Transverse colon (tissue), 4 donors: ENCODE results near the gene LST1. TPM values are rescaled to one million over a fixed set of nuclear protein-coding genes. Genes with fewer than 3 reads are reported as not detected.

ENCODE experiments used
- DNase-seq: peaks from one replicate; pipeline ENCODE4 v3.0.0-alpha.2; 2019
- H3K27ac ChIP-seq, 4 donors: fragments of 200-600 bp; sonication (generic); 2 replicates each; pipeline ENCODE4 v1.5.1; 2016 to 2018; ENCODE audit warnings: inconsistent platforms in 4 of 4
- H3K27me3 ChIP-seq: fragments of 200-600 bp; sonication (generic); 2 replicates; pipeline ENCODE4 v1.5.1; 2017; ENCODE audit warnings: inconsistent platforms
- H3K36me3 ChIP-seq, 4 donors: fragments of 200-600 bp; sonication (generic); 2 replicates each; pipeline ENCODE4 v1.5.1; 2017 to 2019; ENCODE audit warnings: inconsistent platforms in 4 of 4
- H3K4me1 ChIP-seq, 4 donors: fragments of 200-600 bp; sonication (generic); 2 replicates each; pipeline ENCODE4 v1.5.1; 2017 to 2020; ENCODE audit warnings: inconsistent platforms in 4 of 4
- H3K4me3 ChIP-seq, 4 donors: fragments of 200-600 bp; sonication (generic); 1 replicate in 1 of 4; 2 replicates in 3 of 4; pipeline versions ENCODE4 v1.5.1 to v1.6.1; 2017 to 2019; ENCODE audit warnings: inconsistent platforms in 4 of 4
- H3K9me3 ChIP-seq, 2 donors: fragments of 200-600 bp; sonication (generic); 2 replicates each; pipeline ENCODE4 v1.5.1; 2017 to 2019; ENCODE audit warnings: inconsistent platforms in 2 of 2
- CTCF ChIP-seq, 5 experiments: fragments of 200-600 bp in 3 of 5; fragments of 450-650 bp in 2 of 5; sonication (generic) in 3 of 5; IDR thresholded peaks; 1 replicate in 2 of 5; 2 replicates in 3 of 5; pipeline ENCODE4 v1.5.1; 2016 to 2017; ENCODE audit warnings: antibody characterized with exemption in 5 of 5, inconsistent platforms in 3 of 5, mild to moderate bottlenecking in 2 of 5, moderate library complexity in 1 of 5
- EP300 ChIP-seq: sonication (generic); formaldehyde crosslinking; IDR thresholded peaks from one replicate; pipeline ENCODE4 v1.6.1; 2017; ENCODE audit warnings: antibody characterized with exemption, low read depth
- POLR2A ChIP-seq: fragments of 450-650 bp; IDR thresholded peaks from one replicate; pipeline ENCODE4 v1.6.1; 2016; ENCODE audit warnings: antibody characterized with exemption, mild to moderate bottlenecking, moderate library complexity
- POLR2AphosphoS5 ChIP-seq, 3 donors: sonication (generic); formaldehyde crosslinking; IDR thresholded peaks; one replicate each; pipeline ENCODE4 v1.6.1; 2016; ENCODE audit warnings: antibody characterized with exemption in 3 of 3
- WGBS, 2 donors: methylation state at CpG; one replicate each; pipeline ENCODE4 v1.1.5; 2018; ENCODE audit warnings: low coverage in 1 of 2; 5-methylcytosine and 5-hydroxymethylcytosine counted together
- in situ Hi-C, 4 donors: fragments of 200-750 bp; cut with MboI; loops; one replicate each; pipeline versions ENCODE4 v1.15.0 to v1.15.1; 2017; ENCODE audit warnings: low sequenced_read_pairs in 3 of 4, low pct_ligation_motif_present in 1 of 4, low pct_unique_long_range_greater_than_20kb in 1 of 4
- intact Hi-C: fragments of 100-400 bp; cut with DNase I; formaldehyde crosslinking; loops from one replicate; pipeline ENCODE4 v1.15.1; 2023; ENCODE audit warnings: low total_unique reads
- total RNA-seq, 4 donors: library from RNA; depleted of rRNA; stranded (reverse); fragments of >200 nt; gene quantifications; one replicate each; pipeline ENCODE4 v1.1.0, GENCODE V29; 2016

The LST1 gene
- total RNA-seq, 4 donors from 2014 or later: 1.1 to 7.6 (median 1.9) TPM; not detected in 1

- H3K36me3 ChIP-seq: no peaks in the 10 kb centered on the region
- 67 to 85% methylated on average over 1 to 2 of the region's 2 CpGs for WGBS, 2 donors
Observed at GRCh38 chr6:31617010-31617409, 30.9 kb downstream of the LST1 start.

DNA sequence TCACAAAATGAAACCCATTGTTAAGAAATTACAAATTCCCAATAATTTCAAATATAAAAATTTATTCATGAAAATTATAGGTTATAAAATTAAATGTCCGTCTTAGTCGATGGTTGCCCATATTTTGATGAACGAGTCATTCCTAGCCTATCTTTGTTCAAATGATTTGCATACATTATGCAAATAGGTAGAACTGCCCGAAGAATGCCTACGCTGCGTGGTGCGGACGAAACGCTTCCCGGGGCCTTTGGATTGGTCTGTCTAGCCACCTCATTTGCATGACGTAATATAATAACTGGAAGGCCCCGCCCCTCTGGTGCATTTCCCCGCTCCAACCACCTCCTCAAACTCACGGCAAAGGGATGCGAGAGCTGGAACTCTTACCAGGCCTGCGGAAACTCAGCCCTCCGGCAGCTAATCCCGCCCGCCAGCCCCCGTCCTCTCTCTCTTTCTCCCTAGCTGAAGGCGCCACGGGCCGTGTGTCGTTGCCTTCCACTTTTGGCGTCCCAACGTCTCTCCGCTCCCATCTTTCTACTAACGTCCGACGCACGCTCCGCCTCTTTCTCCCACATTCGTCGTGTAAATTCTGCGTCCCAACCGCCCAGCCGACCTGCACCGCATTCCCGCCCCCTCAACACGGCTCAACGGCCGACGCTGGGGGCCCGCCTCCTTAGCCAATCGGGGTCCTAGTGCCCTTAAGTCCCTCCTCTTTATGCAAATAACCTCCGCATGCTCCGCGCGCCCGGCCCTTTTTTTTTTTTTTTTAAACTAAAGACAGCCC is 33.9 kb downstream of the LST1 start:
- intact Hi-C loops: no loop called here
- peak overlapping the region; percentile 94 to 99 (median 97) for H3K27ac ChIP-seq
- in situ Hi-C loops: no loop called here
- 0 to 1% methylated on average over 22 to 50 of the region's 50 CpGs for WGBS, 2 donors
- peaks cover 0 to 16% (median 8%) of the 10 kb centered on the region in 4 donors for H3K36me3 ChIP-seq
- H3K27me3 ChIP-seq: no peaks in the 10 kb centered on the region
- H3K4me1 ChIP-seq: peaks cover 0 to 27% (median 20%) of the 10 kb centered on the region in 4 donors
- peak overlapping the region; percentile 46 to 99 (median 76) for H3K4me3 ChIP-seq
- DNase-seq: peak; percentile 98
- H3K9me3 ChIP-seq: no peaks in the 10 kb centered on the region
- TF ChIP-seq EP300 (no peak), POLR2A (peak; percentile 96), CTCF (IDR thresholded peaks at IDR 0.05) (peak in 1 of 5 experiments; percentile 27), POLR2AphosphoS5 (IDR thresholded peaks at IDR 0.05) (peak; percentile 84 to 89 (median 86))

More at GRCh38 chr6:31617010-31617409, 30.9 kb downstream of the LST1 start:
- Histone ChIP-seq H3K9me3 (no peaks in the 10 kb centered on the region), H3K4me3 (no peak overlapping the region), H3K27ac (no peak overlapping the region), H3K4me1 (peaks cover 0 to 32% (median 15%) of the 10 kb centered on the region in 4 donors), H3K27me3 (no peaks in the 10 kb centered on the region)
- no peak for DNase-seq
- TF ChIP-seq POLR2A (no peak), CTCF (IDR thresholded peaks at IDR 0.05) (no peak), POLR2AphosphoS5 (IDR thresholded peaks at IDR 0.05) (no peak), EP300 (no peak)
- in situ Hi-C loops (no loop called here), intact Hi-C loops (no loop called here)

- Histone ChIP-seq H3K27ac (peak within 1 kb of the TSS; percentile 94 to 99 (median 97)), H3K4me3 (peak within 1 kb of the TSS; percentile 64 to 99 (median 76)), H3K4me1 (peaks cover 0 to 22% (median 20%) of the 10 kb centered on the region in 4 donors), H3K9me3 (no peaks in the 10 kb centered on the region), H3K36me3 (peaks cover 0 to 23% (median 13%) of the 10 kb centered on the region in 4 donors), H3K27me3 (no peaks in the 10 kb centered on the region)
- intact Hi-C loops: no loop called here
- WGBS, 2 donors: 0% methylated on average over 4 to 29 of the region's 67 CpGs
- DNase-seq: peak; percentile 96
- TF ChIP-seq CTCF (IDR thresholded peaks at IDR 0.05) (no peak), EP300 (no peak), POLR2AphosphoS5 (IDR thresholded peaks at IDR 0.05) (peak in 1 of 3 donors; percentile 39), POLR2A (no peak)
- in situ Hi-C loops: no loop called here
Observed at GRCh38 chr6:31620586-31621319, 34.7 kb downstream of the LST1 start, which contains the start of gene PRRC2A. Gene PRRC2A, plus strand, starts transcription at chr6:31620715. Its CDS starts 2,075 bp downstream, at chr6:31622790.
